Hepatocyte (in vitro differentiated cells): ENCODE results near the gene KCTD10. TPM values are rescaled to one million over a fixed set of nuclear protein-coding genes. Genes with fewer than 3 reads are reported as not detected.
A peak's percentile ranks its signal among the peaks of the same experiment; 100 is the strongest.

Source experiments
- DNase-seq: peaks from one replicate; pipeline ENCODE4 v3.0.0-alpha.2; 2016; ENCODE audit warnings: low spot score
- H2AFZ ChIP-seq: fragments of 200-600 bp; sonication (generic); 2 replicates; pipeline ENCODE4 v1.6.0; 2016; ENCODE audit warnings: antibody characterized with exemption, mild to moderate bottlenecking
- H3K27ac ChIP-seq: fragments of 200-600 bp; sonication (generic); 2 replicates; pipeline ENCODE4 v1.5.1; 2016; ENCODE audit warnings: mild to moderate bottlenecking
- H3K27me3 ChIP-seq: fragments of 200-600 bp; sonication (generic); 2 replicates; pipeline ENCODE4 v1.6.1; 2016
- H3K36me3 ChIP-seq: fragments of 200-600 bp; sonication (generic); replicated peaks from 2 replicates; pipeline ENCODE4 v1.5.1; 2016; ENCODE audit warnings: low read depth; ENCODE audit not compliant: insufficient read depth
- H3K4me1 ChIP-seq: fragments of 200-600 bp; sonication (generic); 2 replicates; pipeline ENCODE4 v1.5.1; 2016; ENCODE audit warnings: mild to moderate bottlenecking, moderate library complexity; ENCODE audit not compliant: insufficient read depth
- H3K4me2 ChIP-seq: fragments of 200-600 bp; sonication (generic); 2 replicates; pipeline ENCODE4 v1.6.0; 2016
- H3K4me3 ChIP-seq: fragments of 200-600 bp; sonication (generic); 2 replicates; pipeline ENCODE4 v1.5.1; 2016; ENCODE audit warnings: mild to moderate bottlenecking
- H3K79me2 ChIP-seq: fragments of 200-600 bp; sonication (generic); 2 replicates; pipeline ENCODE4 v1.6.0; 2017; ENCODE audit warnings: mild to moderate bottlenecking
- H3K9me2 ChIP-seq: fragments of 200-600 bp; sonication (generic); replicated peaks from 2 replicates; pipeline ENCODE4 v1.6.0; 2017; ENCODE audit warnings: mild to moderate bottlenecking; ENCODE audit not compliant: insufficient read depth
- H3K9me3 ChIP-seq: fragments of 200-600 bp; sonication (generic); 2 replicates; pipeline ENCODE4 v1.5.1; 2016; ENCODE audit warnings: low read depth, mild to moderate bottlenecking
- H4K20me1 ChIP-seq: fragments of 200-600 bp; sonication (generic); 2 replicates; pipeline ENCODE4 v1.6.0; 2016; ENCODE audit warnings: mild to moderate bottlenecking; ENCODE audit not compliant: insufficient read depth, poor library complexity, severe bottlenecking
- EZH2 ChIP-seq: fragments of 200-600 bp; sonication (generic); IDR thresholded peaks from 2 replicates; pipeline ENCODE4 v1.6.1; 2016; ENCODE audit warnings: antibody characterized with exemption, mild to moderate bottlenecking, borderline replicate concordance
- EZH2phosphoT487 ChIP-seq: fragments of 200-600 bp; sonication (generic); IDR thresholded peaks from one replicate; pipeline ENCODE4 v1.6.1; 2018; ENCODE audit warnings: antibody characterized with exemption, mild to moderate bottlenecking, low read depth, moderate library complexity; ENCODE audit not compliant: unreplicated experiment, severe bottlenecking
- WGBS: methylation state at CpG from one replicate; pipeline ENCODE4 v1.1.6; 2016; ENCODE audit warnings: low lambda C conversion rate; ENCODE audit errors: missing lambda C conversion rate; 5-methylcytosine and 5-hydroxymethylcytosine counted together
- polyA plus RNA-seq: library from polyadenylated mRNA; unstranded; fragments of >200 nt; fragmentation: Nextera tagmentation; extraction: Ambion mirVana; gene quantifications from 2 replicates; pipeline ENCODE4 v1.2.1, GENCODE V29; 2016
- total RNA-seq: library from RNA; depleted of rRNA; stranded (reverse); fragments of >200 nt; gene quantifications from 2 replicates; pipeline ENCODE4 v1.2.3, GENCODE V29; 2014
- TF ChIP-seq, protein P1 (sequence below): fragments of 200-600 bp; sonication (generic); IDR thresholded peaks from 2 replicates; pipeline ENCODE4 v1.5.1; 2016; ENCODE audit warnings: antibody characterized with exemption, mild to moderate bottlenecking; ENCODE audit not compliant: poor library complexity

The KCTD10 gene
- total and polyA plus RNA-seq, 2 experiments from 2014 or later, result 29.4 to 29.7 TPM

DNA sequence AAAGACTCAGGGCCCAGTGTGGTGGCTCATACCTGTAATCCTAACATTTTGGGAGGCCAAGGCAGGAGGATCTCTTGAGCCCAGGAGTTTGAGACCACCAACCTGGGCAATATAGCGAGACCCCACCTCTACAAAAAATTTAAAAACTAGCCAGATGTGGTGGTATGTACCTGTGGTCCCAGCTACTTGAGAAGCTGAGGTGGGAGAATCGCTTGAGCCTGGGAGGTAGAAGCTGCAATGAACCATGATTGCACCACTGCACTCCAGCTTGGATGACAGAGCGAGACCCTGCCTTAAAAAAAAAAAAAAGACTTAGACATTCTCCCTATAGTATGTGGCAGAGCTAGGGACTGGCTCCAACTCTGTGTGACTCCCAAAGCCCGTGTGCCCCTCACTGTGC is 3.3 kb upstream of the KCTD10 start:
- no peak overlapping the region for H3K27ac ChIP-seq
- no peak overlapping the region for H2AFZ ChIP-seq
- no peak for DNase-seq
- peaks cover 4% of the 10 kb centered on the region for H3K4me1 ChIP-seq
- H3K4me2 ChIP-seq, result no peak overlapping the region
- WGBS, result 96% methylated on average over 4 of the region's 4 CpGs
- H3K9me3 ChIP-seq, result no peaks in the 10 kb centered on the region
- H3K27me3 ChIP-seq, result no peaks in the 10 kb centered on the region
- H3K79me2 ChIP-seq, result peaks cover 46% of the 10 kb centered on the region
- H3K36me3 ChIP-seq, result no peaks in the 10 kb centered on the region
- H3K9me2 ChIP-seq, result no peaks in the 10 kb centered on the region
- no peaks in the 10 kb centered on the region for H4K20me1 ChIP-seq
- no peak overlapping the region for H3K4me3 ChIP-seq
- TF ChIP-seq EZH2phosphoT487 (no peak), EZH2 (no peak)
- TF ChIP-seq, protein P1, sequence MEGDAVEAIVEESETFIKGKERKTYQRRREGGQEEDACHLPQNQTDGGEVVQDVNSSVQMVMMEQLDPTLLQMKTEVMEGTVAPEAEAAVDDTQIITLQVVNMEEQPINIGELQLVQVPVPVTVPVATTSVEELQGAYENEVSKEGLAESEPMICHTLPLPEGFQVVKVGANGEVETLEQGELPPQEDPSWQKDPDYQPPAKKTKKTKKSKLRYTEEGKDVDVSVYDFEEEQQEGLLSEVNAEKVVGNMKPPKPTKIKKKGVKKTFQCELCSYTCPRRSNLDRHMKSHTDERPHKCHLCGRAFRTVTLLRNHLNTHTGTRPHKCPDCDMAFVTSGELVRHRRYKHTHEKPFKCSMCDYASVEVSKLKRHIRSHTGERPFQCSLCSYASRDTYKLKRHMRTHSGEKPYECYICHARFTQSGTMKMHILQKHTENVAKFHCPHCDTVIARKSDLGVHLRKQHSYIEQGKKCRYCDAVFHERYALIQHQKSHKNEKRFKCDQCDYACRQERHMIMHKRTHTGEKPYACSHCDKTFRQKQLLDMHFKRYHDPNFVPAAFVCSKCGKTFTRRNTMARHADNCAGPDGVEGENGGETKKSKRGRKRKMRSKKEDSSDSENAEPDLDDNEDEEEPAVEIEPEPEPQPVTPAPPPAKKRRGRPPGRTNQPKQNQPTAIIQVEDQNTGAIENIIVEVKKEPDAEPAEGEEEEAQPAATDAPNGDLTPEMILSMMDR, result no peak

DNA sequence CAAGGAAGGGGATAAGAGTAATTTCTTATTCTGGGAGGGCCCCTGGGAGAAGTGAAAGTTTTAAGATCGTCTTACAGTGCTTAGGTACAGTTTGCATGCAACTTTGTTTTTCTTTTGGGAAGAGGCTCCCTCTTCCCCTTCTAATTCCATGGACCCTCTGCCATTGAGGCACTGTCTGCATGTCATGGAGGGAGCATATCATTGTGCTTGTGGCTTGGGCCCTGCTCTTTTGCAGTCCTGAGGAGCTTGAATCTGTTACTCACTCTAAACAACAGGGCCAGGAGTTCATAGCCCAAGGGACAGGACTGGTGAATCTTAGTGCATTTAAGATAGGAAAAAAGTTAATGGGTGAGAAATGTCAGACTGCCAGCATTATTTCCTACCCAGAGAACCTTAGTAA is 2.7 kb upstream of the KCTD10 start:
- H3K36me3 ChIP-seq, result no peaks in the 10 kb centered on the region
- no peaks in the 10 kb centered on the region for H3K9me2 ChIP-seq
- WGBS, result 96% methylated on average over 1 of the region's 1 CpG
- no peak overlapping the region for H3K4me2 ChIP-seq
- H3K9me3 ChIP-seq, result no peaks in the 10 kb centered on the region
- peaks cover 52% of the 10 kb centered on the region for H3K79me2 ChIP-seq
- TF ChIP-seq, protein P1, result no peak
- TF ChIP-seq EZH2phosphoT487, result no peak
- TF ChIP-seq EZH2, result no peak
- no peaks in the 10 kb centered on the region for H4K20me1 ChIP-seq
- DNase-seq, result no peak
- H2AFZ ChIP-seq, result no peak overlapping the region
- H3K27me3 ChIP-seq, result no peaks in the 10 kb centered on the region
- H3K4me1 ChIP-seq, result peaks cover 4% of the 10 kb centered on the region
- no peak overlapping the region for H3K4me3 ChIP-seq
- no peak overlapping the region for H3K27ac ChIP-seq

DNA sequence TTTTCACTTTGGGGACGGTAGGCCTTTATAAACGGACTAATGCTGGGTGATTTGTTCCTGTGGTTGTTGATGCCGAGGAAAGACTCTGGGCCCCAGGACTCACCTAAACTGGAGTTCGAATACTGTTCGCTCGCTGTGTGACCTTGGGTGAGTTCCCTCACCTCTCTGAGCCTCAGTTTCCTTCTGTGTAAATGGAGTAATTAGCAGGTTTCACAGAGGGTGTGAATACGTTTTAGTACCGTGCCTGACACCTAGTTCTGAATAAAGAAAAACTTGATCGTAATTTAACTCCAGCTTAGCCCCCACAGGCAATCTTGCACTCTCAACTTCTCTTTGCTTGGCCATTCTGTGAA is 839 bp upstream of the KCTD10 start:
- Histone ChIP-seq H3K4me3 (peak overlapping the region; percentile 79), H3K36me3 (no peaks in the 10 kb centered on the region), H3K79me2 (peaks cover 70% of the 10 kb centered on the region), H3K4me1 (peaks cover 4% of the 10 kb centered on the region), H3K9me2 (no peaks in the 10 kb centered on the region), H4K20me1 (peaks cover 11% of the 10 kb centered on the region), H2AFZ (peak overlapping the region; percentile 80), H3K4me2 (peak overlapping the region; percentile 91), H3K9me3 (no peaks in the 10 kb centered on the region), H3K27me3 (no peaks in the 10 kb centered on the region), H3K27ac (peak overlapping the region; percentile 97)
- DNase-seq, result no peak
- TF ChIP-seq EZH2phosphoT487, result no peak
- no peak for TF ChIP-seq EZH2
- TF ChIP-seq, protein P1, result no peak
- WGBS, result 13% methylated on average over 9 of the region's 9 CpGs

DNA sequence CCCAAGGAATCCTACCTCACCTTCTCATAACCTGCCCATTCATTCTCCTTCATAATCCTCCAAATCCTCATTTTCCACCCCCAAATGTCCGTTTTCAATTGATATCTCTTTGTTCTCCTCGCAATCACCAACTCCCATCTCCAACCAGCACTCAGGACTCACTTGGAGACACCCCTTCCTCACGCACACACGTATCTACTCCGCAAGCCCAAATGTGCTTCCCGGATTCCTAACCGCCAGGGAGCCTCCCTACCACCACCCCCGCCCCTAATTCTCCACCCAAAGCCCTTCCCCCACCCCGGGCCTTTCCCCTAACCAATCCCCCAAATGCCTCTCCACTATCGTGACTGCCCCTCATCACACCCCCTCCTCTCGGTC is 304 bp downstream of the KCTD10 start:
- no peaks in the 10 kb centered on the region for H3K36me3 ChIP-seq
- peak overlapping the region; percentile 79 for H3K4me3 ChIP-seq
- TF ChIP-seq EZH2 (no peak), EZH2phosphoT487 (no peak)
- TF ChIP-seq, protein P1, result no peak
- H3K9me2 ChIP-seq, result no peaks in the 10 kb centered on the region
- peak overlapping the region; percentile 91 for H3K4me2 ChIP-seq
- DNase-seq, result no peak
- H2AFZ ChIP-seq, result peak overlapping the region; percentile 80
- H3K27ac ChIP-seq, result peak overlapping the region; percentile 97
- no peaks in the 10 kb centered on the region for H3K27me3 ChIP-seq
- peaks cover 20% of the 10 kb centered on the region for H4K20me1 ChIP-seq
- peaks cover 4% of the 10 kb centered on the region for H3K4me1 ChIP-seq
- H3K79me2 ChIP-seq, result peaks cover 81% of the 10 kb centered on the region
- no peaks in the 10 kb centered on the region for H3K9me3 ChIP-seq
- WGBS, result 0% methylated on average over 9 of the region's 11 CpGs
